CD4-positive, alpha-beta memory T cell (primary cell): ENCODE measurements around the gene ITGA1. TPM values are rescaled to one million over a fixed set of nuclear protein-coding genes. Genes with fewer than 3 reads are reported as not detected.
A peak's percentile ranks its signal among the peaks of the same experiment; 100 is the strongest.

Experiments used
- CTCF ChIA-PET: fragments of 350-600 bp; sonication (Branson Sonifier 250); formaldehyde crosslinking; loops from one replicate; lab custom pipeline; 2021; ENCODE audit warnings: inconsistent platforms; ENCODE audit not compliant: partially characterized antibody; lab: Charles Lee
- POLR2A ChIA-PET: fragments of 350-600 bp; sonication (Branson Sonifier 250); formaldehyde crosslinking; loops from one replicate; lab custom pipeline; 2021; ENCODE audit not compliant: partially characterized antibody; lab: Charles Lee
- DNase-seq, 5 donors: peaks; one replicate each; pipeline versions ENCODE4 v3.0.0 to v3.0.0-alpha.2; 2020 to 2022; ENCODE audit warnings: mixed read lengths in 1 of 5
- H3K27ac ChIP-seq: one replicate; pipeline ENCODE4 v1.7.0; 2013; ENCODE audit warnings: low read depth, low read length
- H3K27me3 ChIP-seq: 2 replicates; pipeline ENCODE4 v1.7.0; 2013; ENCODE audit warnings: mild to moderate bottlenecking, low read length, moderate library complexity; ENCODE audit not compliant: insufficient read depth
- H3K36me3 ChIP-seq: 2 replicates; pipeline ENCODE4 v1.7.0; 2013; ENCODE audit warnings: mild to moderate bottlenecking, low read length, moderate library complexity; ENCODE audit not compliant: insufficient read depth
- H3K4me1 ChIP-seq: 2 replicates; pipeline ENCODE4 v1.7.0; 2013; ENCODE audit warnings: mild to moderate bottlenecking, low read length, moderate library complexity; ENCODE audit not compliant: insufficient read depth
- H3K4me3 ChIP-seq, 2 donors: one replicate each; pipeline ENCODE4 v1.7.0; 2013; ENCODE audit warnings: low read length in 2 of 2, mild to moderate bottlenecking in 1 of 2
- H3K9me3 ChIP-seq, 2 donors: one replicate each; pipeline ENCODE4 v1.7.0; 2013; ENCODE audit warnings: low read length in 2 of 2, control low read depth in 1 of 2; ENCODE audit not compliant: control insufficient read depth in 1 of 2
- H3K27ac Mint-ChIP-seq, 7 donors: one replicate each; pipeline ENCODE4 v1.8.0; 2020 to 2021; ENCODE audit warnings: mixed read lengths in 7 of 7, mild to moderate bottlenecking in 6 of 7, inconsistent platforms in 3 of 7, moderate library complexity in 3 of 7
- H3K27me3 Mint-ChIP-seq, 2 donors: one replicate each; pipeline ENCODE4 v1.8.0; 2020 to 2021; ENCODE audit warnings: mixed read lengths in 2 of 2
- H3K36me3 Mint-ChIP-seq, 2 donors: one replicate each; pipeline ENCODE4 v1.8.0; 2020 to 2021; ENCODE audit warnings: mixed read lengths in 2 of 2, inconsistent platforms in 1 of 2, mild to moderate bottlenecking in 1 of 2
- H3K4me1 Mint-ChIP-seq, 4 donors: one replicate each; pipeline ENCODE4 v1.8.0; 2020 to 2021; ENCODE audit warnings: mixed read lengths in 4 of 4, mild to moderate bottlenecking in 1 of 4
- H3K4me3 Mint-ChIP-seq, 8 donors: one replicate each; pipeline ENCODE4 v1.8.0; 2020 to 2021; ENCODE audit warnings: mixed read lengths in 8 of 8, mild to moderate bottlenecking in 7 of 8, moderate library complexity in 6 of 8, inconsistent platforms in 3 of 8
- H3K9me3 Mint-ChIP-seq, 8 donors: one replicate each; pipeline ENCODE4 v1.8.0; 2020 to 2021; ENCODE audit warnings: mixed read lengths in 8 of 8, mild to moderate bottlenecking in 5 of 8, inconsistent platforms in 3 of 8, moderate library complexity in 1 of 8
- intact Hi-C: fragments of 100-400 bp; cut with micrococcal nuclease; formaldehyde crosslinking; loops from one replicate; pipeline ENCODE4 v1.15.1; 2023
- polyA plus RNA-seq, 2 donors: library from polyadenylated mRNA; unstranded; fragments of 300-500 nt; fragmentation: Illumina TruSeq; gene quantifications; one replicate each; pipeline ENCODE4 v1.2.3, GENCODE V29; 2021
- total RNA-seq, 2 experiments: library from RNA; stranded (reverse); gene quantifications; one replicate each; pipeline ENCODE4 v1.2.3, GENCODE V29; 2021

The ITGA1 gene
- total and polyA plus RNA-seq, 4 experiments from 2014 or later = 1.9 to 5.8 (median 4.8) TPM

DNA sequence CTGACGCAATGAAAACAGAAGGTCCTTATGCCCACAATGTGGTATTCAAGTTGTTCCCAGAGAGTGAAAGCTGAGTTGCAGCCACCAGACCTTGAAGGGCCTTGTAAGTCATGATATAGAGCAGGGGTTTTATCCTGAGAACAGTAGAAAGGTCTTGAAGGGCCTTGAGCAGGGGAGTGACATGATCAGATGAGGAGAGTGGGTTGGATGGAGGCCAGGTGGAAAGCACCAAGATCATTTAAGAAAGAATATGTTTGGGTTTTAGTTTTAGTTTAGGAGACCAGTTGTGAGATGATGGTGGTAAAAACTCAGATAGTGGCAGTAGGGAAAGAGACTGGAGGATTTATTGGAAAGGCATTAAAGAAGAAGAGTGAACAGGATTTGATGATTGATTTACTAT, 207.4 kb downstream of the ITGA1 start:
- no peaks in the 10 kb centered on the region for H3K36me3 ChIP-seq
- no peak overlapping the region for H3K27ac ChIP-seq
- intact Hi-C loops = no loop called here
- Mint-ChIP-seq H3K27me3 (no peaks in the 10 kb centered on the region), H3K27ac (no peak overlapping the region), H3K4me1 (peaks cover 0 to 2% (median 2%) of the 10 kb centered on the region in 4 donors), H3K36me3 (no peaks in the 10 kb centered on the region), H3K4me3 (no peak overlapping the region), H3K9me3 (no peaks in the 10 kb centered on the region)
- no peak overlapping the region for H3K4me3 ChIP-seq
- CTCF ChIA-PET = no interaction called here
- H3K9me3 ChIP-seq = no peaks in the 10 kb centered on the region
- POLR2A ChIA-PET = no interaction called here
- DNase-seq = no peak
- H3K4me1 ChIP-seq = peaks cover 3% of the 10 kb centered on the region
- no peaks in the 10 kb centered on the region for H3K27me3 ChIP-seq

DNA sequence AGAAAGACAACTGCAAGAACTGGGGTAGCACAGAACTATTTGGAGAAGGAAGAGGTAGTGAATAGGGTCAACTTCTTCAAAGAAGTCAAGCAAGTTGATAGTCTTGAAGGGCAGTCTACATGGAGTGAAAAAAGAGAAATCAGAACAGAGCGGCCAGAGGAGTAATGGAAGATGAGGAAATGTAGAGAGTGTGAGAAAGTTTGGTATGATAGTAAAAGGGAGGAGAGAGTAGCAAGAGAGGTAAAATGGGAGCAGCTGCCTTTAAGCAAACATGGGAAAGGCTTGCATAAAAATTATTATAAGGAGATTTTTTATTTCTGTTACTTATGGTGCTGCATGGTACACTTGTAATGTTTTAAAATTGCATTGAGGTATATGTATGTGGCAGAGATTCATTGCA, 208.2 kb downstream of the ITGA1 start:
- H3K4me3 Mint-ChIP-seq = no peak overlapping the region
- no peaks in the 10 kb centered on the region for H3K9me3 Mint-ChIP-seq
- no peak overlapping the region for H3K27ac Mint-ChIP-seq
- Histone ChIP-seq H3K4me1 (no peaks in the 10 kb centered on the region), H3K36me3 (no peaks in the 10 kb centered on the region), H3K27ac (no peak overlapping the region), H3K9me3 (no peaks in the 10 kb centered on the region), H3K27me3 (no peaks in the 10 kb centered on the region), H3K4me3 (no peak overlapping the region)
- no peaks in the 10 kb centered on the region for H3K27me3 Mint-ChIP-seq
- no peaks in the 10 kb centered on the region for H3K36me3 Mint-ChIP-seq
- no peak for DNase-seq
- intact Hi-C loops = no loop called here
- POLR2A ChIA-PET = no interaction called here
- no peaks in the 10 kb centered on the region for H3K4me1 Mint-ChIP-seq
- CTCF ChIA-PET = no interaction called here

DNA sequence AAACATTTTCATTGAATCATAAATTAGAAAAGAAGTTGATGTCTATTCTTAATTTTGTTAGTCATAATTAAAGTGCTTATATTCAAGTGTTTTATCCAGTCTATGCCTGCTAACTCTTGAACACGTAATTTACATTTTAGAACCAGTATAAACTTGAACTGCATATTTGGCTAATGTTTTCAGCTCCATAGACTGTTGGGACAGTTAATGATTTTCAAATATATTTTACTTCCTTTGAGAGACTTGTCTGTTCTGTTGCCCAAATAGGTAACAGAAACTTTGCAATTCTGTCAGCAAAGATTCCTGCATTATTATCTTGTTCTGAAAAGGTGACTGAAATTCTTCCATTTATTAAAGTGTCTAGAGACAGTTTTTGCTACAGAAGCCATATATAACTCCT, 209.3 kb downstream of the ITGA1 start:
- intact Hi-C loops = no loop called here
- Histone ChIP-seq H3K4me3 (no peak overlapping the region), H3K36me3 (no peaks in the 10 kb centered on the region), H3K27me3 (no peaks in the 10 kb centered on the region), H3K9me3 (no peaks in the 10 kb centered on the region), H3K27ac (no peak overlapping the region), H3K4me1 (no peaks in the 10 kb centered on the region)
- ChIA-PET POLR2A (no interaction called here), CTCF (no interaction called here)
- no peak for DNase-seq
- no peaks in the 10 kb centered on the region for H3K4me1 Mint-ChIP-seq
- H3K27ac Mint-ChIP-seq = peak overlapping the region in 1 of 7 donors; percentile 17
- no peaks in the 10 kb centered on the region for H3K9me3 Mint-ChIP-seq
- no peaks in the 10 kb centered on the region for H3K27me3 Mint-ChIP-seq
- H3K4me3 Mint-ChIP-seq = no peak overlapping the region
- H3K36me3 Mint-ChIP-seq = no peaks in the 10 kb centered on the region

DNA sequence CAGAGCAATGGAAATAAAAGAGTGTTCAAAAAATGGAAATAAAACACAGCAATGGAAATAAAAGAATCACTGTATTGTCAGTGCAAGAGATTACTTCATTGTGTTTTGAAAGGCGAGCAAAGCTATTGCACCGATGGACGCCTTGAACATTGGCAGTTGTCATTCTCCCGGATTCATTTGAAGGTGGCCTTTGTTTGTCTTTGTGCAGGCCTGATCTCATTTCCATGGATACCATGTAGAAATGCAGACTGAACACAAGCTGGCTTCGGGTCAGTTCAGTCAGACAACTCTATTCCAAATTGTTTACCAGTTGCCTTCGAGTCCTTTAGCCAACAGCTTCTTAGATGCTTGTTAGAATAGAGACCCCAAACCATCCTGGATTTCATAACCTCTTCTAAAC, 209.7 kb downstream of the ITGA1 start:
- ChIA-PET CTCF (no interaction called here), POLR2A (no interaction called here)
- H3K4me1 Mint-ChIP-seq = no peaks in the 10 kb centered on the region
- H3K9me3 Mint-ChIP-seq = no peaks in the 10 kb centered on the region
- intact Hi-C loops = no loop called here
- DNase-seq = no peak
- no peaks in the 10 kb centered on the region for H3K4me1 ChIP-seq
- peak overlapping the region in 1 of 7 donors; percentile 17 for H3K27ac Mint-ChIP-seq
- no peak overlapping the region for H3K4me3 ChIP-seq
- H3K27ac ChIP-seq = no peak overlapping the region
- no peaks in the 10 kb centered on the region for H3K9me3 ChIP-seq
- H3K27me3 Mint-ChIP-seq = no peaks in the 10 kb centered on the region
- no peaks in the 10 kb centered on the region for H3K36me3 Mint-ChIP-seq
- no peak overlapping the region for H3K4me3 Mint-ChIP-seq
- H3K27me3 ChIP-seq = no peaks in the 10 kb centered on the region
- H3K36me3 ChIP-seq = no peaks in the 10 kb centered on the region

DNA sequence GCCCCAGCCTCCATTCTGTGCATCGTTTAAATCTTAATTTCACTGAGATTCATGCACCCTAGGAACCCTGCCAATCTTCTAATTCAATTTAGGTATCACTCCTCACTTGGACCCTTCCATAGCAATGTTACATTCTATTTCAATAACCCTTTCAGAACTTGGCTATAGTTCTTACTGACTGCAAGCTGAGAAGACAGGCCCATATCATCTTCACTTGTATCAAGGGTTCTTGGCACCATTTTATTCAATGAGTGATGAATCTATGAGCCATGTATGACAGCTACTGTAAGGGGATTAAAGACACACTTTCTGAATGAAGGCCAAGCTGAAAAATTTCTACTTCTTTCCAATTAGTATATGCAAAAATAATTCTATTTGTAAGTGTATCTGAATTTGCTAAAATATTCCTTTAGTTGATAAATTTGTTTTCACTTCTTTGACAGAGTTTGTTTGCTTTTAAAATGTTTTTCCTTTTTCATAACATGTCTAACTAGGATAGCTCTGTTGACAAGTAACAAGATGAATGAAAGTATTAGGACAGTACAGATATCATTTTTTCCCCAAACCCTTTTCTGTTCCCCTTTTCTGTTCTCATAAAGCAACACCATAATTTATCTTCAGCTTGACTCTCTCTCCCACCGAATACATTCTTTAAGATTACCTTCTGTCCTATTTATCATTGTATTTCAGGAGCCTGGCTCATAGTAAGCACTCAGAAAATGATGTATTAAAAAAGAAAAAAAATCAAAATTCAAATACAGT, 211.0 kb downstream of the ITGA1 start:
- no peaks in the 10 kb centered on the region for H3K27me3 Mint-ChIP-seq
- Histone ChIP-seq H3K4me1 (no peaks in the 10 kb centered on the region), H3K36me3 (no peaks in the 10 kb centered on the region), H3K4me3 (no peak overlapping the region), H3K9me3 (no peaks in the 10 kb centered on the region), H3K27ac (no peak overlapping the region), H3K27me3 (no peaks in the 10 kb centered on the region)
- ChIA-PET POLR2A (no interaction called here), CTCF (no interaction called here)
- no peak for DNase-seq
- H3K36me3 Mint-ChIP-seq = no peaks in the 10 kb centered on the region
- no peaks in the 10 kb centered on the region for H3K9me3 Mint-ChIP-seq
- intact Hi-C loops = no loop called here
- no peak overlapping the region for H3K4me3 Mint-ChIP-seq
- H3K4me1 Mint-ChIP-seq = no peaks in the 10 kb centered on the region
- no peak overlapping the region for H3K27ac Mint-ChIP-seq

DNA sequence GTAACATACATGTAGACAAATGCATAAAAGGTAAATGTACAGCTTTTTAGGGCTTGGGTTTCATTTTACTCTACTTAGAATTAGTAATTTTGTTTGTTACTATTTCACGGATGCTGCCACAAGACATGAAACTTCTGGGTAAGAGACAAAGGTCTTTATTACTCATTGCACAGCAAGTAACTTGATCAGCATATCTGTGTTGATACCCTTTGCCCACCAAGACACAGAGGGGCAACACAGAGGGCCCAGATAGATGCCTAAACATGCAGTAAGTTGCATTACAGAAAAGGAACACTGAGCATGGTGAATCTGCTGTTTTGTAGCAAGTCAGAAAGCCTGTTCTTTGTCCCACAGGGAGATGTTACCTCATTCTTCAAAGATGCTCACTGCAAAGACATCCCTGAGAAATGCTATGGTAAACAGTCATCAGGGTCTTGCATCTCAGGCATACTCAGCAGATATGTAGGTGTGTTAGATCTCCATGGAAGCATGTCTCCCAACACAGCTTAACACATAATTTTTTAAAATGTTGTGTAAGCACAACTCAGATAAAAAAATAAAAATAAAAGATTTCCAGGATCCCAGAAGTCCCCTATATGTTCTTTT, 211.7 kb downstream of the ITGA1 start:
- H3K27ac Mint-ChIP-seq = no peak overlapping the region
- Histone ChIP-seq H3K4me3 (no peak overlapping the region), H3K36me3 (no peaks in the 10 kb centered on the region), H3K9me3 (no peaks in the 10 kb centered on the region), H3K4me1 (no peaks in the 10 kb centered on the region), H3K27ac (no peak overlapping the region), H3K27me3 (no peaks in the 10 kb centered on the region)
- DNase-seq = no peak
- peaks cover 0 to 4% (median under 1%) of the 10 kb centered on the region in 4 donors for H3K4me1 Mint-ChIP-seq
- intact Hi-C loops = no loop called here
- H3K36me3 Mint-ChIP-seq = no peaks in the 10 kb centered on the region
- H3K9me3 Mint-ChIP-seq = no peaks in the 10 kb centered on the region
- POLR2A ChIA-PET = no interaction called here
- CTCF ChIA-PET = no interaction called here
- H3K27me3 Mint-ChIP-seq = no peaks in the 10 kb centered on the region
- H3K4me3 Mint-ChIP-seq = no peak overlapping the region

DNA sequence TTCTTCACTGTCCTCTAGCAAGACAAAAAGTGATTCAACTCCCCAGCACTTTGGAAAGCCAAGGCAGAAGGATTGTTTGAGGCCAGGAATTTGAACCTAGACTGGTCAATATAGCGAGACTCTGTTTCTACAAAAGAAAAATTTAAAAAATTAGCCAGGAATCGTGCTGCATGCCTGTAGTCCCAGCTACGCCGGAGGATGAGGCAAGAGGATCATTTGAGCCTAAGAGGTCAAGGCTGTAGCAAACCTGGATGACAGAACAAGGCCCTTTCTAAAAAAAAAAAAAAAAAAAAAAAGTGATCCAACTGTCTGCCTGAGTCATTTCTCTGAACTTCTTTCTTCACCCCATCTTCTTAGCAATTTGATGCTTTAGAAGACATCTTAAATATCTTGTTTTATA, 213.8 kb downstream of the ITGA1 start:
- Mint-ChIP-seq H3K36me3 (no peaks in the 10 kb centered on the region), H3K9me3 (no peaks in the 10 kb centered on the region), H3K27ac (no peak overlapping the region), H3K4me3 (no peak overlapping the region), H3K27me3 (no peaks in the 10 kb centered on the region), H3K4me1 (peaks cover 5 to 16% (median 7%) of the 10 kb centered on the region in 4 donors)
- Histone ChIP-seq H3K27me3 (no peaks in the 10 kb centered on the region), H3K36me3 (no peaks in the 10 kb centered on the region), H3K27ac (no peak overlapping the region), H3K4me3 (no peak overlapping the region), H3K9me3 (no peaks in the 10 kb centered on the region), H3K4me1 (peaks cover 2% of the 10 kb centered on the region)
- intact Hi-C loops = no loop called here
- ChIA-PET CTCF (no interaction called here), POLR2A (no interaction called here)
- DNase-seq = no peak
